RWPE1 (cell line): ENCODE results near the gene RPS10.

Experiments
- CTCF ChIA-PET: fragments of 350-600 bp; sonication (Branson Sonifier 250); formaldehyde crosslinking; extraction: SDS; loops from one replicate; lab custom pipeline; 2021; lab: Yijun Ruan, JAX
- POLR2A ChIA-PET: fragments of 400-600 bp; formaldehyde crosslinking; extraction: SDS; loops from one replicate; lab custom pipeline; 2020; ENCODE audit warnings: antibody characterized with exemption; ENCODE audit not compliant: low non-redundant PET; lab: Yijun Ruan, JAX
- DNase-seq: peaks from one replicate; pipeline ENCODE4 v3.0.0; 2012; ENCODE audit warnings: low spot score
- H3K27ac ChIP-seq: fragments of 450-650 bp; 2 replicates; pipeline ENCODE4 v1.5.1; 2017
- TF ChIP-seq, protein P1 (sequence below): fragments of 450-650 bp; conservative IDR thresholded peaks from 2 replicates; pipeline ENCODE4 v1.5.1; 2017; ENCODE audit warnings: low read depth, mild to moderate bottlenecking

RPS10 gene

DNA sequence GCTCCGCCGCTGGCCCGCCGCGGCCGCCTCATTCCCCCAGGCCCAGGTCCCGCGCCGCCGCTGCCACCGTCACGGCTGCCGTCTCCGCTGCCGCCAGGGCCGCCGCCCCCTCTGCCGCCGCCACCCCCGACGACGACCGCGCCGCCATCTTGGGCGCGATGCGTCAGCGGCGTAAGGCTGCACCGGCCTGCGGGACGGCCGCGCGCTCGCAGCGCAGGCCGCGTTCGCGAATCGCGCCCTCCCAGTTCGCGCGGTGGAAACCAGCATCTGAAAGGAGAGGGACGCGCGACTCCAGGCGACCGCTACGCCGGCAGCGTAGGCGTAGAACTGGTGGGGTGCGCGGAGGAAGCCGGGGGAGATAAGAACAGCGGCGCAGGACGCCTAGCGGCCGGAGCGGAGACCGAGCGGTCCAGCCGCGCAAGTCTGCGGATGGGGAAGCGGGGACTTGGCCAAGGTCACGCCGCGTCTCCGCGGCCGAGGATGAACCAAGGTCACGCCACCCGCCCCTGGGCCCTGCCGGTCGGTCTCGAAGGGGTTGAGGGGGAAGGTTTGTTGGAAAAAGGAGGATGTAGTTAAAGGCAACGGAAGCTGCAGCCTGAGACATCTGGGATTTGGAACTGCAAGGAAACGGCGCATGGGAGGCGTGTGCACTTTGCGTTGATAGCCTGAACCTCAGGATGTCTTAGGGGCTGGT is 33.2 kb downstream of the RPS10 start, which contains the start of gene NUDT3:
Gene NUDT3, minus strand, starts transcription at position 173 of the 694 bp plus-strand sequence. CDS start 307 bp downstream, outside the sequence.
- ChIA-PET CTCF (interaction anchor here (0.6 to 1.4 kb wide), 8 partner anchors 9 to 1789 kb away, joined by 3 to 5 read pairs (median 3); no protein-coding TSS in a partner anchor), POLR2A (no interaction called here)
- peak within 1 kb of the TSS; percentile 92 for H3K27ac ChIP-seq
- TF ChIP-seq, protein P1, sequence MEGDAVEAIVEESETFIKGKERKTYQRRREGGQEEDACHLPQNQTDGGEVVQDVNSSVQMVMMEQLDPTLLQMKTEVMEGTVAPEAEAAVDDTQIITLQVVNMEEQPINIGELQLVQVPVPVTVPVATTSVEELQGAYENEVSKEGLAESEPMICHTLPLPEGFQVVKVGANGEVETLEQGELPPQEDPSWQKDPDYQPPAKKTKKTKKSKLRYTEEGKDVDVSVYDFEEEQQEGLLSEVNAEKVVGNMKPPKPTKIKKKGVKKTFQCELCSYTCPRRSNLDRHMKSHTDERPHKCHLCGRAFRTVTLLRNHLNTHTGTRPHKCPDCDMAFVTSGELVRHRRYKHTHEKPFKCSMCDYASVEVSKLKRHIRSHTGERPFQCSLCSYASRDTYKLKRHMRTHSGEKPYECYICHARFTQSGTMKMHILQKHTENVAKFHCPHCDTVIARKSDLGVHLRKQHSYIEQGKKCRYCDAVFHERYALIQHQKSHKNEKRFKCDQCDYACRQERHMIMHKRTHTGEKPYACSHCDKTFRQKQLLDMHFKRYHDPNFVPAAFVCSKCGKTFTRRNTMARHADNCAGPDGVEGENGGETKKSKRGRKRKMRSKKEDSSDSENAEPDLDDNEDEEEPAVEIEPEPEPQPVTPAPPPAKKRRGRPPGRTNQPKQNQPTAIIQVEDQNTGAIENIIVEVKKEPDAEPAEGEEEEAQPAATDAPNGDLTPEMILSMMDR = peak; percentile 85
- DNase-seq = peak; percentile 90

DNA sequence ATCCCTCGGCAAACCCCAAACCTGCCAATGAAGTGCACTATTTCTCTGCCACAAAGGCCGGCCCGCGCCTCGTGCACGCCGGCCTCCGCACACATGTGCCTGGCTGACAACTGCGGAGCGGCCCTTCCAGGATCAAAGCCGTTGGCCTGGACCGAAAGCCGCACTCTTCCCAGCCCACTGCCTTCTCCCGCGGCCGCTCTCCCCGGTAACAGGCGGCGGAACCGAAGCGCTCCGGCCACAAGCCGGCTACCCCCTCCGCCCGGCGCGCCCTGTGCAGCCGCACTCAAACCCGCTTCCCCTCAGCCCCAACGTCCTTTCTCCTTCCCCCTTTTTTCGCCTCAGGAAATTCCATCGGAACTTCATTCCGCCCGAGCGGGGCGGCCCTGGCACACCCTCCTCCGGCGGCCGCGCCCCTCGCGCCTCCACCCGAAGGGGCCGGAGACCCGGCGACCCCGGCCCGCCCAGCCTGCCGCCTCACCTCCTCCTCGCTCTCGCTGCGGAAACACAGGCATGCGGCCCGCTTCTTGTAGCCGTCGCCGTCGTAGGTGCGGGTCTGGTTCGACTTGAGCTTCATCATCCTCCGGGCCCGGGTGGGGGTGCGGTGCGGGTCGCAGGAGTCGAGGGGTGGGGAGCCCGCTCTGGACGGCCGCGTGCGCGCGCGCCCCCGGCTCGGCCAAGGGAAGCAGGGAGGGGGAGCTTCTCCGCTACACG is 33.9 kb downstream of the RPS10 start:
- peak; percentile 50 for DNase-seq
- ChIA-PET CTCF (interaction anchor here (0.7 to 1.0 kb wide), 4 partner anchors 23 to 1790 kb away, joined by 3 to 5 read pairs (median 4); no protein-coding TSS in a partner anchor), POLR2A (no interaction called here)
- TF ChIP-seq, protein P1 = no peak
- peak overlapping the region; percentile 92 for H3K27ac ChIP-seq

DNA sequence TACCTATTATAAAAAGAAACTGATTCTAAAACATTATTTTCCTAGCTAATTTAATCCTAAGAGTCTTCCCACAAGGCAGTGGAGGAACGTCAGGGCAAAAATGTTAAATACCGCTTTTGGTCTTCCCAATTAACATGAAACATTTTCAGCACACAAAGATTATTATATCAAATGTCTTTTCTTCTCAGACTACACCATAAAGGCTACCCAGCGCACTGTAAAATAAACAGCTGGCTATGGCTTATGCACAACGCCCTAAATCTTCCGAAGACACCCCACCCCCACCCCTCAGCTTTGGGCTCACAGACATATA is 34.4 kb downstream of the RPS10 start:
- TF ChIP-seq, protein P1 = no peak
- no peak for DNase-seq
- ChIA-PET POLR2A (no interaction called here), CTCF (interaction anchor here (1.0 kb wide), 1 partner anchor 228 kb away, joined by 3 read pairs; no protein-coding TSS in a partner anchor)
- H3K27ac ChIP-seq = peak overlapping the region; percentile 92

DNA sequence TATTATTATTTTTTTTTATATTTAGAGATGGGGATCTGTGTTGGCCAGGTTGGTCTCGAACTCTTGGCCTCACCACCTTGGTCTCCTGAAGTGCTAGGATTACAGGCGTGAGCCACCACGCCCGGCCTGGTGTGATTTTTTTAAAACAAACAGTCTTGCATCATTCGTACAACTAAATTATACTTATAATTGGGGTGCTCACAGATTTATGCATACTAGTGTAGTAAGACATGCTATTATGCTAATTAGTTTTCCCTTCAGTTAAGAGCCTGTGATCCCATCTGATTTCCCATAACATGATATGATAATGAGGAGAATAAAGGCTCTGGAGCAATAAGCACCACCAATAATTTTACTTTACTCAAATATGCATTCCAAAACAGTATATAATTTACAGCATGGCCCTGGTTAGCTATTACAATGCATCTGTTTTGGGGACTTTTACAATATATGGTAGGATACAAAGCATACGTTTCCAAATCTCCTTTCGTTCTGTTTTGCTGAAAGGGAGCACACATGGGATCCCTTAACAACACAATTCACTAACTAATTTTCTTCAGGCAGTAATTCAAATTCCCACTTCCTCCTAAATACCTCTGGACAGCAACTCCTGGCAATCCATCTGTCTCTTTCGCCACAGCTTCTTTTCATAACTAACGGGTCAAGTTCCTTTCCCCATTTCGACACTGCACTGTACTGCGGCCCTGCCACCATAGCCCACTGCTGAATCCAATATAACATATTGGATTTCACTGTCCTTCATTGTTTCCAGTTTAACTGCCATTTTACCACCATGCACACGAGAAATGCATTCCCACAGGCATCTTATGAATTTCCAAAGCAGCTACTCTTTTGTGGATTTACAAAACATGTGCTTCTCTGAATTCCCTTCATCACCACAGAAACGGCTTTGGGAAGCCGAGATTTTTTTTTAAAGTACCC is 35.1 kb downstream of the RPS10 start:
- ChIA-PET POLR2A (interaction anchor here (0.6 kb wide), 1 partner anchor 278 kb away, joined by 3 read pairs; no protein-coding TSS in a partner anchor), CTCF (interaction anchor here (0.9 to 1.0 kb wide), 2 partner anchors 195 to 227 kb away, joined by 3 read pairs; no protein-coding TSS in a partner anchor)
- TF ChIP-seq, protein P1 = no peak
- no peak for DNase-seq
- H3K27ac ChIP-seq = peak overlapping the region; percentile 52

DNA sequence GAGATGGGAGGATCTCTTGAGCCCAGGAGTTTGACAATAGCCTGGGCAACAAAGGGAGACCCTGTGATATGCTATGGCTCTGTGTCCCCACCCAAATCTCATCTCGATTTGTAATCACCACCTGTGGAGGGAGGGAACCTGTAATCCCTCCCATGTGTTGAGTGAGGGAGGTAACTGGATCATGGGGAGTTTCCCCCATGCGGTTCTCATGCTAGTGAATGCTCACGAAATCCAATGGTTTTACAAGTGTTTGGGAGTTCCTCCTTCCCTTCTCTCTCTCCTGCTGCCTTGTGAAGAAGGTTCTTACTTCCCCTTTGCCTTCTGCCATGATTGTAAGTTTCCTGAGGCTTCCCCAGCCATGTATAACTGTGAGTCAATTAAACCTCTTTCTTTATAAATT is 36.8 kb downstream of the RPS10 start:
- POLR2A ChIA-PET = no interaction called here
- DNase-seq = no peak
- TF ChIP-seq, protein P1 = no peak
- H3K27ac ChIP-seq = no peak overlapping the region
- CTCF ChIA-PET = no interaction called here
